Measurements from ENCODE around the gene SBNO2.

SBNO2 gene

DNA sequence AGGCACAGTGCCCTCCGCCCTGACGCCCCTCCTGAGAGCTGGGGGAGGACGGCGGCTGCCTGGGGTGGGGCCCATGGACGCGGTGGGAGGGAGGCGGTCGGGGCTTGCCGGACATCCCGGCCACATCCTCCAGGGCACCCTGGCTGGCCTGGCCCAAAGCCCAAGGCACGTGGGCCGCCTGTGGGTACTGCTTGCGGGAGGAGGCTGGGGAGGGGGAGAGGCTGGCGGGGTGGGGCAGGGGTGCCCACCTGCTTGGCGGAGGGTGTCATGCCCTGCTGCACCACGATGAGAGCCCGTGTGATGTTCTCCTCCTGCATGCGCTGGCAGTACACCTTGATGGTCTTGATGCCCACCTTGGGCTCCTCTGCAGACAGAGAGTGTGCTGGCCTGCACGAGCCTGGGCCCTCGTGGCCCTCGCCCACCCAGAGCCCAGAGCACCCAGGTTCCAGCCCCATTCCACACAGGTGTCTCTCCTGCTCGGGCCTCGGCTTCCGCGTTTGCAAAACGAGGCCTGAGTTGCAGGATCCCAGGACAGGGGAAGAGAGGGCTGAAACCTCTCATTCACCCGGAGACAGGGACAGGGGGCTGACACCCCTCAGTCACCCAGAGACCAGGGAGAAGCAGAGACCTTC lies 82.4 kb downstream of the SBNO2 start:
- DNase-seq (ENCODE audit: low read depth, low spot score): no peak

DNA sequence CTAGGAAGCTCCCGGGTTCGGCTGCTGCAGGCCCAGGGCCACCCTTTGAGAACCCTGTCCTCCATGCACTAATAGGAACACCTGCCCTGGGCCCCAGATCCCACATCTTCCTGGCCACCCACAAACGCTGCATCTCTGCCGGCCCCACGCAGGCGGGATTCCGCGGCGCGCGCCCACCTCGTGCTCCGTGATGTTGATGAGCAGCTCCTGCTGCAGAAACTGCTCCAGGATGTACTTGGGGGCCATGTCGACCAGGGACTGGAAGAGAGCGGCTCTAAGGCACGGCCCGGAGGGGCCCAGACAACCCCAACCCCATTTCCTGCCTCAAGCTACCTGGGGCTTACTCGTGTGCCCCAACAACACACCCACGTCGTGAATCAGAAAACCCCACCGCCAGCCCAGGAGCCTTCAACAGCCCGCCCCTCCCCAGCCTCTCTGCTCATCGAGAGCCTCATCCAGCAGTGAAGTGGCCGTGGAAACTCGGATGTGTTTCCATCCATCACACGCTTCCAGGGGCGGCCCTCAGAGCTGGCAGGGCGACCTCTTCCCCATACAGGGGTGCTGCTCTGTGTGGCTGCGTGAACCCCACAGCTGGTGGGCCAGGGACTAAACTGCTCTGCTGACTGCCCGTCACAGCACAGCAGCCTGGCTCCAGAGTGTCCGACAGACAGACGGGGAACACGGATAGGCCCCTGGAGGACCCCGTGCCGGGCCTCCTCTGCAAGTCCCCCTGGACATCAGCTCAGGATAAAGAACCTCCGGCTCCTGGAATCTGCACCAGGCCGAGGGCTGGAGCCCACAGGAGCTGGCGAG lies 83.1 kb downstream of the SBNO2 start:
- no peak for DNase-seq (ENCODE audit: low read depth, low spot score)

DNA sequence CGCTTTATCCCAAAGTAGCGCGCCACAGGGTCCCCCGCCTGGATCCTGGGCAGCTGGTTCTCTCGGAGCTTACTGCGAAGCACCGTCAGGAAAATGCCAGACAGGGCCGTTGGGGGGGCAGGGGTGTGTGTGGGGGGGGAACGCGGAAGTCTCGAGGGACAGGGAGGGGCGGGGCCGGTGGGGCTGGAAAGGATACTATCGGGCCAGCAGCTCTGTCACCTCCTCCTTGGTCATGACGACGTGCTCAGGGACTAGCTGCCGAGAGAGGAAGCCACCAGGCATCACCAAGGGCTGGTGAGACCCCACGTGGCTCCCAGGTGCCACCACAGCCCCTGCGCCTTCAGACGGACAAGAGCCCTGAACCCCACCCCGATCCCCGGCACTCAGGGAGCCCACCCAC lies 84.2 kb downstream of the SBNO2 start:
- DNase-seq (ENCODE audit: low read depth, low spot score): no peak

DNA sequence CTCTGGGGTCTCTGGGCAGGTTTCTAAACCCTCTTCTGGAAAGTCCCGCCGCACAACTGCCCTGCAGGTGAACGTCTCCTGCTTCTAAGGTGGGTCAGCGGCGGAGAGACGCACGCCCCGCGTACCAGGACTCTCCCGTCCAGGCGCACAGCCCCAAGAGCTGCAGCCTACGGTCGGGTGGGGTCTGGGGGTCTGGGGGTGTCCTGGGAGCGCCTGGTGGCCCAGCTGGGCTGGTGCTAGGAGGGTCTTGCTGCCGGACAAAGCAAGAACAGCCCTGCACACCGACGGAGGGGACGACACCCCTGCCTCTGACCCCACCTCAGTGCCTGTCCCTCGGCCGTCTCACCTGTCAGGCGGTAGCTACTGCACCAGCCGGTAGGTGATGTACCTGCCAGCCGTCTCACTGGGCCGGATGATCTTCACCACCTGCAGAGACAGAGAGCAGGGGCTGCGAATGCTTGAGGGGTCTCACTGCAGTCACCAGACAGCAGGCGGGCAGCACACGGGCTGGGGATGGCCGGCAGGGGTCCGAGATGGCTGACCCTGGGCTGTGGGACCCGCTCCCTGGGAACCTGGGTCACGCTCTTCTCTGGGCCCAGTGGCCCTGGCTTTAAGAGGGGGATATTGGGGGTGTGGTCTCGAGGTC lies 84.8 kb downstream of the SBNO2 start:
- no peak for DNase-seq (ENCODE audit: low read depth, low spot score)

DNA sequence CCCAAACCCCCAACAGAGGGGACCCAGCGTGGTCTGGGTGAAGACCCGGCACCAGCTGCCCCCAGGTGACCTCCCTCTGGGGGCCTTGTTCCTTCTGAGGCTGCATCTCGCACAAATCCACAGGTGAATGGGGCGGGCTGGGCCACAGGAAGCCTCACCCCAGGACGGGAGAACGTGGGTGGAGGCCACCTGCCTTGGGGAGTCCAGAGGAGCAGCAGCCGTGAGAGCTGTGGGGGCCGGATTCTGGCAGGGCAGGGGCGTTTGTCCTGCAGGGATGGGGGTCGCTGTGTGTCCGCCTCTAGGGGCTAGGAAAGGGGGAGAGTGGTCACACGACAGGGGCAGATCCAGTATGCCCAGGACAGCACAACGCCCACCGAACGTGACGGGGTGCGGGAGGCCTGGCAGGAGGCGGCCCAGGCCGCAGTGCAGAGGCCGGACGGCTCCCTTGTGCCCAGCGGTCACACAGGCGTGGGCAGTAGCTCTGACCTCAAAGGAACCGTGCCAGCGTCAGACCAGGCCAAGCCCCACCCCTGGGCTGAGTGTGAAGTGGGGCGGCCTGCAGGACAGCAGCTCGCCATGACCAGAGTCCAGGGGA lies 85.6 kb downstream of the SBNO2 start:
- DNase-seq (ENCODE audit: low read depth, low spot score): no peak

DNA sequence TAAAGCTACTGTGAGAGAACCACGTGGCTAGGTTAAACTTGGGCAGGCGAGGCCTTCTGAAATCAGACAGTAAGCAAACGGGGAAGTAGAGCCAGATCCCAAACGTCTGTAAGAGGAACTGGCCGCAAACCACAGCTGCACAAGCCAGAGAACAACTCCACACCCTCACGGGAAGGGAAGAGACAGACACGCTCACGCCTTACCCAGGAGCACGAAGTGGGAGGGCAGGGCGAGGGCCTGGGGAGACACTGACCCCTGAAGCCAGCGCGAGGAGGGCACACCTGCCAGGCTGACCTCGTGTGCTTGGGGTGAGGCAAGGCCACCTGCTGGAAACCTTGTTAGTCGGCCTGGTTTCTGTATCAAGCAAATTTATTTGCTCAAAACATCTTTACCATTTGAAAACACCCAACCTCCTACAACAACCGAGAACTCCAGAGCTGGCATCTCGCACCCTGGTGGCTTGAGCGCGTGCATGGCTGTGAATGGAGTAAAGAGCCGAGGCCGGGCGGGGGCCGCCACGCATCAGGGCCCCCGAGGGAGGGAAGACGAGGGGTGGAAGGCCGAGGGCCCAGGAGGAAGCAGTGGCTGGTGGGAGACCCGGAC lies 86.2 kb downstream of the SBNO2 start:
- DNase-seq (ENCODE audit: low read depth, low spot score): no peak

DNA sequence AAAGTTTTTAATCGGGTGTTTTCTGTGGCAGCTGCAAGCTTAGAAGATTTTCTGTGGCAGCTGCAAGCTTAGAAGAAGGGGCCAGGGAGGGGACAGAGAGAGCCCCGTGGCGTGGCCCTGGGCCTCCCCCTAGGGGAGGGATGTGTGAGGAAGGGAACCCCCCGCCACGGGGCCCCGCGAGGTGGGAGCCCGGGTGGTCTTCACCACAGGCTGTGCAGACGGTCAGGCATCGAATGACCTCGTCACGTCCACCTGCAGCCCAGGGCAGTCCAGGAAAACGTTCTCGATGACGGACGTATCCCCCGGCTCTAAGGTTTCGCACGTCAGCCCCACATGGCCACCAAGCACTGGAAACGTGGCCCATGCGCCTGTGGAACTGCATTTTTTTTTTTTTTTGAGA lies 87.5 kb downstream of the SBNO2 start:
- no peak for DNase-seq (ENCODE audit: low read depth, low spot score)

DNA sequence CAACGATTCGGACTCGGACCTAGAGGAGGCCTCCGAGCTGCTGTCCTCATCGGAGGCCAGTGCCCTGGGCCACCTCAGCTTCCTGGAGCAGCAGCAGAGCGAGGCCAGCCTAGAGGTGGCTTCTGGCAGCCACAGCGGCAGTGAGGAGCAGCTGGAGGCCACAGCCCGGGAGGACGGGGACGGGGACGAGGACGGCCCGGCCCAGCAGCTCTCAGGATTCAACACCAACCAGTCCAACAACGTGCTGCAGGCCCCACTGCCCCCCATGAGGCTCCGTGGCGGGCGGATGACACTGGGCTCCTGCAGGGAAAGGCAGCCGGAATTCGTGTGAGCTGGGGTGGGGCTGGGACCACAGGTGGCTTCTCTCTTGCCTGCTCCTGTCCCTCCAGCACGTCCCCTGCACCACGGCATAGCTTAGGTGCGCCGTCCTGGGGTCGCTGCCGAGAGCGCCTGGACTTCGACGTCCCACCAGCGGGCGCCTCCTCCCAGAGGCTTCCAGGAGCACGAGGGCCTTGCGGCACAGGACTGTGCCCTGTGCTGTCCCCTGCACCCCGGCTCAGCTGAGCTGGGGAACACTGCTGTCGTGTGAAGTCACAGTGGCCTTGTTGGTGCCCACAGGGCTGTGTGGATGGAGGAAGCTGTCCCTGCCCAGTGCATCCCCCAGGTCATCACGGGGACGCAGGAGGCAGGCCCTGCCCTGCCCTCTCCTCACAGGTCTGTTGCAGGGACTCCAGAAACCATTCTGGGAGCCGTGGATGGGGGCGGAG lies 88.2 kb downstream of the SBNO2 start:
- DNase-seq (ENCODE audit: low read depth, low spot score): no peak

DNA sequence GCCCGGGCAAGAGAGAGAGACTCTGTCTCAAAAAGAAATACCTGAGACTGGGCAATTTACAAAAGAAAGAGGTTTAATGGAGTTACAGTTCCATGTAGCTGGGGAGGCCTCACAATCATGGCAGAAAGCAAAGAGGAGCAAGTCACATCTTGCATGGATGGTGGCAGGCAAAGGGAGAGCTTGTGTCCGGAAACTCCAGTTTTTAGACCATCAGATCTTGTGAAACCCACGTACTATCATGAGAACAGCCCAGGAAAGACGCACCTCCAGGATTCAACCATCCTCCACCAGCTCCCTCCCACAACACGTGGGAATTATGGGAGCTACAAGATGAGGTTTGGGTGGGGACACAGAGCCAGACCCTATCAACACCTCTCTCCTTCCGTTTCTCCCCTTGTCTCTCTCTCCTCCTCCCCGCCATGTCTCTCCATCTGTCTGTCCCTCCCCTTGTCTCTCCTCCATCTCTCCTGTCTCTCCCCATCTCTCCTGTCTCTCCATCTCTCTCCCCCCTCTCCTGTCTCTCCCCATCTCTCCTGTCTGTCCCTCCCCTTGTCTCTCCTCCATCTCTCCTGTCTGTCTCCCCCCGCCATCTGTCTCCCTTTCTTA lies 88.9 kb downstream of the SBNO2 start:
- no peak for DNase-seq (ENCODE audit: low read depth, low spot score)

DNA sequence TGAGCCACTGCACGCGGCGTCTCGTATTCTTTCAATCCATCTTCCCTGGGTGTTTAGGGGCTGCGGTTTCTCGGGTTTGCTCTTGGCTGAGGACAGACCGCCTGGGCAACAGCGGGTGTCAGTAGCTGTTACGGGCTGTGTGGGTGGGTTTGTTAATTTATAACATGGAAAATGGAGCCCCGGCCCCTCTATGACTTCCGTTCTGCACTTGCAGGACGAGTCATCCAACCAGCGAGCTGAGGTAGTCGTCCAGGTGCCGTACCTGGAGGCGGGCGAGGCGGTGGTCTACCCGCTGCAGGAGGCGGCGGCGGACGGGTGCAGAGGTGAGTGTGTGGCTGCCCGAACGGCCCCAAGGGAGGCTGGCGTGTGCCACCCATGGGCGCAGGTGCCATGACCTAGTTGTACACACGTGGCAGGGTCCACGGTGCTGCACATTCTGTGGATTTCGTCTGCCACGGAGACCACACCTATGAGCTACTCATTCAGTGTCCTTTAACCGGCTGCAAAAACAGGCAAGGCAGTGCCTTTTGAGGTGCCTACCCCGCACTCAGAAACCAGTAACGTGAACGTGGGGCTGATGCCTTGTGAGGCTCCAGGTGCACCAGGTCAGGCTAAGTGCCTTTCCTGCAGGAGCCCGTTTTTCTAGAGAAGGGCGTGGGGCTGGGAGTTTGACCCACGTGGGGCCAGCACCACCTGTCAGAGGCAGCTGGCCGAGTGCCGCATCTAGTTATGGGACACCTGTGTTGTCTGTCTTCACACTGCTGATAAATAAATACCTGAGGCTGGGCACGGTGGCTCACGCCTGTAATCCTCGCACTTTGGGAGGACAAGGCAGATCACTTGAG lies 89.8 kb downstream of the SBNO2 start:
- DNase-seq (ENCODE audit: low read depth, low spot score): no peak

DNA sequence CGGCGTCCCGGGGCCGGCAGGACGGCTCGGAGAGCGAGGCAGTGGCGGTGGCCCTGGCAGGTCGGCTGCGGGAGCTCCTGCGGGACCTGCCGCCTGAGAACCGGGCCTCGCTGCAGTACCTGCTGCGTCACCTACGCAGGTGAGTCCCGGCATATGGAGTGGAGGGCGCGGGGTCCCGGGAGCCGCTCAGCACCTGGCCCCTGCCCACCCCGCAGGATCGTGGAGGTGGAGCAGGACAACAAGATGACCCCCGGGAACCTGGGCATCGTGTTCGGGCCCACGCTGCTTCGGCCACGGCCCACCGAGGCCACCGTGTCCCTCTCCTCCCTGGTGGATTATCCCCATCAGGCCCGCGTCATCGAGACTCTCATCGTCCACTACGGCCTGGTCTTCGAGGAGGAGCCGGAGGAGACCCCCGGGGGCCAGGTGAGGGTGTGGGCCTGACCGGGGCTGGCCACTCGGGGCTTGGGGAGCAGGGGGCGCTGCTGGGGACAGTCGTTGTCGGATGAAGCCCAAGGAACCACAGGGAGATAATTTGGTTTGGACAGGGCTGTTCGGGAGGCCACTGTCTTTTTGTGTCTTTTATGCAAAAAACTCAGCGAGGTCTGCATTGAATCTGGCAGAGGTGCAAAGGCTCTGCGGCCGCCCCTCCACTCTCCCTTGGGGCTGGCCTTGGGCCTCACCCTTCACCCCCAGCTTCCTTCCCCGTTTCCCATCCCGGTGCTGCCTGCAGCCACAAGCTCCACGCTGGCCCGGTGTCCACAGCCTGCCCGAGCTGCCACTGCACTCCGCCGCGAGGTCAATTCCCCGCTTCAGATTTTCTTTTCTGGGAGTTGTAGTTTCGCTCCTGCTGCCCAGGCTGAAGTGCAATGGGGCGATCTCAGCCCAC lies 90.9 kb downstream of the SBNO2 start:
- DNase-seq (ENCODE audit: low read depth, low spot score): no peak

DNA sequence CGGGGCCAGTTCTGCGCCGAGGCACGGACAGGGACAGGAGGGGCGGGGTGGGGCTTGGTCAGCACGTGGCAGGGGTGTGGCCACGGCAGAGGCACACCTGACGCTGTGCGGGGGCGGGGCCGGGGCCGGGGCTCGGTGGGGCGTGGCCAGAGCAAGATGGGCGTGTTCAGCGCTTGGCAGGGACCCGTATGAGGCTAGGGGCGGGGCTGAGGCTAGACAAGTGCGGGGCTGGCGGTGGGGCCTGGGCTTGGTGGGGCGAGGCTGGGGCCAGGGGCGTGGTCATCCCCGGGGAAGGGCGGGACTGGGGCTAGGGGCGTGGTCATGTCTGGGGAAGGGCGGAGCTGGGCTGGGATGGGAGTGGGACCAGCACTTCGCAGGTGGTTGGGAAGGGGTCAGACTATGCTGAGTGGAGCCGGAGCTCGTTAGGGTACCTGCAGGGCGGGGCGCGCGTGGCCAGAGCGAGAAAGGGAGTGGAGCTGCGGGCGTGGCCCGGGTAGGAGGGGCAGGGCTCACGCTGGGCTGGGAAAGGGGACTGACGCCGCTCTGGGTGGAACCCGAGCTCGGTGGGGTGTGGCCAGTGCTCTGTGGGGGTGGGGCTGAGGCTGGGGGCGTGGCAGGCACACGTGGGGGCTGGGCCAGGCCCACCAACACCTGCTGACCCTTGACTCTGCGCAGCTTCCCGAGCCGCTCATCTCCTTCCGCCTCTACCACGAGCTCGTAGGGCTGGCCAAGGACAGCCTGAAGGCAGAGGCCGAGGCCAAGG lies 91.7 kb downstream of the SBNO2 start:
- peak; percentile 93 for DNase-seq (ENCODE audit: low read depth, low spot score)

DNA sequence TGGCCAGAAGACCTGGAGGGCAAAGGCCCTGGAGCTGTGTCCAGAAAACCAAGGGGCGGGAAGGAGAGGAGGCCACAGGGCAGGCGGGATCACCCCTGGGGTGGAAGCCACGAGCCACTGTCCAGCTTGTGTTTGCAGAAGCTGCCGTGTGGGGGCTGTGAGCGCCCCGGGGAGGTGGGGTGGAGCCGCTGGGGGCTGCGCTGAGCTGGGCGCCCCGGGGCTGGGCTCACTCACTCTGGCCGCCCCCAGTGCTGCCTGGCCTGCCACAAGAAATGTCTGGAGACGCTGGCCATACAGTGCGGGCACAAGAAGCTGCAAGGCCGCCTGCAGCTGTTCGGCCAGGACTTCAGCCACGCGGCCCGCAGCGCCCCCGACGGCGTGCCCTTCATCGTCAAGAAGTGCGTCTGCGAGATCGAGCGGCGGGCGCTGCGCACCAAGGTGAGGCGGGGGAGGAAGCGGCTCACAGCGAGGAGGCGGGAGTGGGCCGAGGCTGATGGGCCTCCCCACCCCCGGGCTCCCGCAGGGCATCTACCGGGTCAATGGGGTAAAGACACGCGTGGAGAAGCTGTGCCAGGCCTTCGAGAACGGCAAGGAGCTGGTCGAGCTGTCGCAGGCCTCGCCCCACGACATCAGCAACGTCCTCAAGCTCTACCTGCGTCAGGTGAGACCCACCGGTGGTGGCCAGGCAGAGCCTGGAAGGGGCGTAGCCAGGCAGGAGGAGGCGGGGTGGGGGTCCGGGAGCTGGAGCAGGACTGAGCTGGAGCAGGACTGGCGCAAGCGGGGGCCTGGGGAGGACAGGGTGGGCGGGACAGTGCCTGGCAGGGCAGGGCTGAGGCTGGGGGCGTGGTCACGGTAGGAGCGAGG lies 92.5 kb downstream of the SBNO2 start:
- DNase-seq (ENCODE audit: low read depth, low spot score): peak; percentile 93

DNA sequence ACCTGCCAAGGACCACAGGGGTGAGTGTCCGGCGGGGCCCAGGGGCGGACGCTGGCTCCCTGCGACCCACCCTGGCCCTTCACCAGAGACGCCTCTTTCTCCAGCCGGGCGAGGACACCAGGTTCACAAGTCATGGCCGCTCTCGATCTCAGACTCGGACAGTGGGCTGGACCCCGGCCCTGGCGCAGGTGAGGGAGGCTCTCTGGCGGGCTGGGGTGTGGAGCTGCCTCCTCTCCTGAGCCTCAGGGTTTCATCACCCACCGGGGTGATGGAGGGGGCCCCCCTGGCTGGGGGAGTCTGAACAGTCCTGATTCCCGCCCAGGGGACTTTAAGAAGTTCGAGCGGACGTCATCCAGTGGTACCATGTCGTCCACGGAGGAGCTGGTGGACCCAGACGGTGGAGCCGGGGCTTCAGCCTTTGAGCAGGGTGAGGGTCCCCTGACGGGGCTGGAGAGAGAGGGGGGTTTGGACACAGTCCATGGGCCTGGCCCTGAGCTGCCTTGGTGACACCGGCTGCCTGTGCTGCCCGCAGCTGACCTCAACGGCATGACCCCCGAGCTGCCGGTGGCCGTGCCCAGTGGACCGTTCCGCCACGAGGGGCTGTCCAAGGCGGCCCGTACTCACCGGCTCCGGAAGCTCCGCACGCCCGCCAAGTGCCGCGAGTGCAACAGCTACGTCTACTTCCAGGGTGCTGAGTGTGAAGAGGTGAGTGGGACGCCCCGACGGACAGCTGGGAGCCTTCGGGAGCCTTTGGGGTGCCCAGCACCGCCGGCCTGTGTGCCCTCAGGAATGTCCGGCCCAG lies 93.5 kb downstream of the SBNO2 start:
- DNase-seq (ENCODE audit: low read depth, low spot score): no peak

DNA sequence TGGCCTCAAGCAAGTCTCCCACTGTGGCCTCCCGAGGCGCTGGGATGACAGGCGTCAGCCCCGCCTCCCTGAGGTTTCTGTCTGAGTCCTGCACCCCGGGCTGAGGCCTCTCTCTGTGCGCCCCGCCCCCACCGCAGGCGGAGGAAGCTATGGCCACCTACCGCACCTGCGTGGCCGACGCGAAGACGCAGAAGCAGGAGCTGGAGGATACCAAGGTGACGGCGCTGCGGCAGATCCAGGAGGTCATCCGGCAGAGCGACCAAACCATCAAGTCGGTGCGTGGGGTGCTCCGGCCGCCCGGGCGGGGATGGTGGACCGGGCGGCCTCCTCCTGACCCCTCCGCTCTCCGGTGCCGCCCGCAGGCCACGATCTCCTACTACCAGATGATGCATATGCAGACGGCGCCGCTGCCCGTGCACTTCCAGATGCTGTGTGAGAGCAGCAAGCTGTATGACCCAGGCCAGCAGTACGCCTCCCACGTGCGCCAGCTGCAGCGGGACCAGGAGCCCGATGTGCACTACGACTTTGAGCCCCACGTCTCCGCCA lies 94.4 kb downstream of the SBNO2 start:
- peak; percentile 80 for DNase-seq (ENCODE audit: low read depth, low spot score)

DNA sequence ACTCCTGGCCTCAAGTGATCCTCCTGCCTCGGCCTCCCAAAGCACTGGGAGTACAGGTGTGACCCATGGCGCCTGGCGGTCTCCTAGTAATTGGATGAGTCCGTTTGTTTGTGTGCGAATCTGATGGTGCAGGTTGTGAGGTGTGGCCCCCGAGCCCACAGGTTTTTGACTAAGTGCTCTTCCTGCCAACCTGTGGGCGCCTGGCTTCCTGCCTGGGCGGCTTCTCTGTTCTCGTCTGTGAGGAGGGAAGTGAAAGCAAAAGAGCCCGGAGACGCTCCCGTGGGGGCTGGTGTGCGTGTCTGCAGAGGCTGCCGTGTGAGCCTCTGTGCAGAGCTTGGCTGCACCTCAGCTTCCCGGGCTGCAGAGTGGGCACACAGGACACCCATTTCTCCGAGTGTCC lies 97.1 kb downstream of the SBNO2 start:
- no peak for DNase-seq (ENCODE audit: low read depth, low spot score)

Data from ELF-1 (cell line).